T-cell (primary cell): ENCODE results near the gene SPATA13. TPM values are rescaled to one million over a fixed set of nuclear protein-coding genes. Genes with fewer than 3 reads are reported as not detected.

ENCODE experiments used
- ATAC-seq, 4 experiments: fragments of 200-7000 bp in 3 of 4; fragments of 150-1000 bp in 1 of 4; cut with Tn5 transposase; replicated peaks in 1 of 4; 1 replicate in 3 of 4; 2 replicates in 1 of 4; pipeline ENCODE4 v1.10.0; 2021; ENCODE audit warnings: moderate library complexity in 3 of 4, mild to moderate bottlenecking in 2 of 4, moderate number of reproducible peaks in 1 of 4
- CTCF ChIA-PET, 2 donors: fragments of 300-600 bp; sonication (Branson Sonifier 250); formaldehyde crosslinking; loops; one replicate each; lab custom pipeline; 2022; ENCODE audit warnings: antibody characterized with exemption in 2 of 2; lab: Charles Lee
- POLR2A ChIA-PET, 2 donors: fragments of 300-600 bp; sonication (Branson Sonifier 250); formaldehyde crosslinking; loops; one replicate each; lab custom pipeline; 2022; ENCODE audit warnings: antibody characterized with exemption in 2 of 2; lab: Charles Lee
- DNase-seq, 35 experiments: peaks; one replicate each; pipeline versions ENCODE4 v3.0.0 to v3.0.0-alpha.2; 2013 to 2023
- H3K27ac ChIP-seq: one replicate; pipeline ENCODE4 v1.5.1; 2013; ENCODE audit warnings: low read length
- H3K27me3 ChIP-seq, 2 experiments: replicated peaks in 1 of 2; 1 replicate in 1 of 2; 2 replicates in 1 of 2; pipeline versions ENCODE4 v1.6.1 to v1.7.0; 2013; ENCODE audit warnings: low read length in 1 of 2, mixed read lengths in 1 of 2; ENCODE audit not compliant: control insufficient read depth in 2 of 2, insufficient read depth in 2 of 2; ENCODE audit errors: extremely low read depth in 1 of 2
- H3K36me3 ChIP-seq, 2 donors: 1 replicate in 1 of 2; 2 replicates in 1 of 2; pipeline versions ENCODE4 v1.6.1 to v1.7.0; 2013; ENCODE audit warnings: low read length in 1 of 2; ENCODE audit not compliant: control insufficient read depth in 2 of 2, insufficient read depth in 1 of 2; ENCODE audit errors: extremely low read depth in 1 of 2
- H3K4me1 ChIP-seq, 2 experiments: 1 replicate in 1 of 2; 2 replicates in 1 of 2; pipeline versions ENCODE4 v1.6.1 to v1.7.0; 2013; ENCODE audit warnings: low read length in 2 of 2, mixed read lengths in 1 of 2; ENCODE audit not compliant: insufficient read depth in 2 of 2, control insufficient read depth in 1 of 2; ENCODE audit errors: extremely low read depth in 1 of 2
- H3K4me3 ChIP-seq, 2 donors: 1 replicate in 1 of 2; 2 replicates in 1 of 2; pipeline versions ENCODE4 v1.5.1 to v1.7.0; 2013; ENCODE audit warnings: mild to moderate bottlenecking in 2 of 2, low read length in 1 of 2, moderate library complexity in 1 of 2; ENCODE audit not compliant: control insufficient read depth in 1 of 2; ENCODE audit errors: extremely low read depth in 1 of 2
- H3K9me3 ChIP-seq: 2 replicates; pipeline ENCODE4 v1.7.0; 2013
- H3K27ac Mint-ChIP-seq, 2 donors: one replicate each; pipeline ENCODE4 v1.8.0; 2020 to 2021; ENCODE audit warnings: mild to moderate bottlenecking in 2 of 2, mixed read lengths in 2 of 2
- H3K27me3 Mint-ChIP-seq, 2 donors: one replicate each; pipeline ENCODE4 v1.8.0; 2021 to 2022; ENCODE audit warnings: mixed read lengths in 2 of 2
- H3K36me3 Mint-ChIP-seq: one replicate; pipeline ENCODE4 v1.8.0; 2021; ENCODE audit warnings: mixed read lengths
- H3K4me1 Mint-ChIP-seq, 3 donors: one replicate each; pipeline ENCODE4 v1.8.0; 2020 to 2022; ENCODE audit warnings: mixed read lengths in 3 of 3, mild to moderate bottlenecking in 1 of 3
- H3K4me3 Mint-ChIP-seq, 3 donors: one replicate each; pipeline ENCODE4 v1.8.0; 2020 to 2022; ENCODE audit warnings: mild to moderate bottlenecking in 3 of 3, mixed read lengths in 3 of 3, moderate library complexity in 3 of 3
- H3K9me3 Mint-ChIP-seq, 3 donors: one replicate each; pipeline ENCODE4 v1.8.0; 2020 to 2022; ENCODE audit warnings: mixed read lengths in 3 of 3
- WGBS: methylation state at CpG from one replicate; pipeline ENCODE4 v1.1.5; 2013; ENCODE audit warnings: missing lambda C conversion rate; ENCODE audit not compliant: insufficient coverage; 5-methylcytosine and 5-hydroxymethylcytosine counted together
- total RNA-seq, 35 experiments: library from RNA in 6 of 35; stranded (reverse) in 6 of 35; fragments of 120-200 nt in 1 of 35; gene quantifications; one replicate each; pipeline versions ENCODE4 v1.2.1 to v1.2.4 and lab custom pipeline; 2013 to 2026

SPATA13 gene
- total RNA-seq, 5 donors from 2014 or later (not counting 1 experiment from before 2014, with no cell fraction given): 90.3 to 109 (median 104) TPM

- H3K9me3 Mint-ChIP-seq: peaks cover 6 to 12% (median 8%) of the 10 kb centered on the region in 3 donors
- WGBS: 100% methylated on average over 2 of the region's 5 CpGs
- peaks cover 0 to 6% (median 0%) of the 10 kb centered on the region in 3 donors for H3K4me1 Mint-ChIP-seq
- Histone ChIP-seq H3K9me3 (no peaks in the 10 kb centered on the region), H3K36me3 (no peaks in the 10 kb centered on the region), H3K27me3 (peaks cover 0 to 16% of the 10 kb centered on the region in 2 experiments), H3K27ac (no peak overlapping the region), H3K4me3 (no peak overlapping the region), H3K4me1 (peaks cover 0 to 6% of the 10 kb centered on the region in 2 experiments)
- H3K36me3 Mint-ChIP-seq: peaks cover 3% of the 10 kb centered on the region
- ATAC-seq (no peak), DNase-seq (no peak)
- ChIA-PET POLR2A (no interaction called here), CTCF (interaction anchor here in 1 of 2 donors (0.7 kb wide), 1 partner anchor 74 kb away, joined by 4 read pairs; no protein-coding TSS in a partner anchor)
- peaks cover 4 to 14% of the 10 kb centered on the region in 2 donors for H3K27me3 Mint-ChIP-seq
- H3K27ac Mint-ChIP-seq: no peak overlapping the region
- H3K4me3 Mint-ChIP-seq: no peak overlapping the region
These were observed 31.6 kb upstream of the SPATA13 start for GRCh38 chr13:24128962-24129361.

- Histone ChIP-seq H3K27me3 (peaks cover 0 to 14% of the 10 kb centered on the region in 2 experiments), H3K9me3 (no peaks in the 10 kb centered on the region), H3K36me3 (no peaks in the 10 kb centered on the region), H3K4me3 (no peak overlapping the region), H3K4me1 (peaks cover 0 to 6% of the 10 kb centered on the region in 2 experiments), H3K27ac (no peak overlapping the region)
- no peak overlapping the region for H3K4me3 Mint-ChIP-seq
- H3K27ac Mint-ChIP-seq: no peak overlapping the region
- H3K4me1 Mint-ChIP-seq: peaks cover 0 to 6% (median 0%) of the 10 kb centered on the region in 3 donors
- ChIA-PET CTCF (no interaction called here), POLR2A (no interaction called here)
- peaks cover 3% of the 10 kb centered on the region for H3K36me3 Mint-ChIP-seq
- 52% methylated on average over 6 of the region's 12 CpGs for WGBS
- peaks cover 0 to 10% of the 10 kb centered on the region in 2 donors for H3K27me3 Mint-ChIP-seq
- ATAC-seq: no peak
- no peak for DNase-seq
- H3K9me3 Mint-ChIP-seq: peaks cover 6 to 12% (median 8%) of the 10 kb centered on the region in 3 donors
These were observed 30.4 kb upstream of the SPATA13 start for GRCh38 chr13:24129914-24130774.

GRCh38 chr13:24131749-24132148, 28.8 kb upstream of the SPATA13 start:
- no peak overlapping the region for H3K4me3 ChIP-seq
- no peaks in the 10 kb centered on the region for H3K36me3 ChIP-seq
- CTCF ChIA-PET: no interaction called here
- Mint-ChIP-seq H3K27me3 (peaks cover 0 to 3% of the 10 kb centered on the region in 2 donors), H3K36me3 (peaks cover 3% of the 10 kb centered on the region), H3K4me1 (peaks cover 0 to 6% (median 0%) of the 10 kb centered on the region in 3 donors), H3K4me3 (no peak overlapping the region), H3K9me3 (peaks cover 6 to 12% (median 8%) of the 10 kb centered on the region in 3 donors), H3K27ac (no peak overlapping the region)
- no peaks in the 10 kb centered on the region for H3K9me3 ChIP-seq
- DNase-seq: no peak
- no CpG with 5 or more reads among the region's 1 CpG for WGBS
- H3K27ac ChIP-seq: no peak overlapping the region
- peaks cover 0 to 6% of the 10 kb centered on the region in 2 experiments for H3K4me1 ChIP-seq
- no peak for ATAC-seq
- H3K27me3 ChIP-seq: peaks cover 0 to 13% of the 10 kb centered on the region in 2 experiments
- POLR2A ChIA-PET: no interaction called here

GRCh38 chr13:24133021-24133795, 27.3 kb upstream of the SPATA13 start:
- Histone ChIP-seq H3K9me3 (no peaks in the 10 kb centered on the region), H3K36me3 (no peaks in the 10 kb centered on the region), H3K27me3 (peaks cover 0 to 13% of the 10 kb centered on the region in 2 experiments), H3K27ac (no peak overlapping the region), H3K4me1 (peaks cover 0 to 6% of the 10 kb centered on the region in 2 experiments), H3K4me3 (no peak overlapping the region)
- Mint-ChIP-seq H3K36me3 (peaks cover 3% of the 10 kb centered on the region), H3K27me3 (no peaks in the 10 kb centered on the region), H3K9me3 (peaks cover 6 to 12% (median 8%) of the 10 kb centered on the region in 3 donors), H3K4me3 (no peak overlapping the region), H3K4me1 (peaks cover 0 to 6% (median 0%) of the 10 kb centered on the region in 3 donors), H3K27ac (no peak overlapping the region)
- 85% methylated on average over 7 of the region's 7 CpGs for WGBS
- DNase-seq (no peak), ATAC-seq (no peak)
- ChIA-PET POLR2A (no interaction called here), CTCF (interaction anchor here in 1 of 2 donors (0.5 kb wide), 1 partner anchor 251 kb away, joined by 4 read pairs; no protein-coding TSS in a partner anchor)

GRCh38 chr13:24134231-24134630, 26.3 kb upstream of the SPATA13 start:
- Mint-ChIP-seq H3K27me3 (no peaks in the 10 kb centered on the region), H3K4me3 (no peak overlapping the region), H3K36me3 (peaks cover 3% of the 10 kb centered on the region), H3K4me1 (peaks cover 0 to 6% (median 0%) of the 10 kb centered on the region in 3 donors), H3K9me3 (peaks cover 6 to 12% (median 8%) of the 10 kb centered on the region in 3 donors), H3K27ac (no peak overlapping the region)
- DNase-seq: no peak
- H3K27ac ChIP-seq: no peak overlapping the region
- 92% methylated on average over 6 of the region's 7 CpGs for WGBS
- H3K27me3 ChIP-seq: peaks cover 0 to 13% of the 10 kb centered on the region in 2 experiments
- H3K4me3 ChIP-seq: no peak overlapping the region
- no peaks in the 10 kb centered on the region for H3K36me3 ChIP-seq
- ATAC-seq: no peak
- no peaks in the 10 kb centered on the region for H3K9me3 ChIP-seq
- peaks cover 0 to 6% of the 10 kb centered on the region in 2 experiments for H3K4me1 ChIP-seq
- ChIA-PET POLR2A (no interaction called here), CTCF (no interaction called here)

GRCh38 chr13:24134757-24135156, 25.8 kb upstream of the SPATA13 start:
- no peak overlapping the region for H3K4me3 ChIP-seq
- H3K9me3 Mint-ChIP-seq: peaks cover 6 to 12% (median 8%) of the 10 kb centered on the region in 3 donors
- no peak overlapping the region for H3K4me3 Mint-ChIP-seq
- POLR2A ChIA-PET: no interaction called here
- DNase-seq (no peak), ATAC-seq (no peak)
- peaks cover 0 to 4% of the 10 kb centered on the region in 2 experiments for H3K4me1 ChIP-seq
- H3K36me3 ChIP-seq: no peaks in the 10 kb centered on the region
- H3K27ac Mint-ChIP-seq: no peak overlapping the region
- peaks cover 0 to 6% (median 0%) of the 10 kb centered on the region in 3 donors for H3K4me1 Mint-ChIP-seq
- peaks cover 3% of the 10 kb centered on the region for H3K36me3 Mint-ChIP-seq
- peaks cover 0 to 8% of the 10 kb centered on the region in 2 experiments for H3K27me3 ChIP-seq
- no peaks in the 10 kb centered on the region for H3K27me3 Mint-ChIP-seq
- CTCF ChIA-PET: no interaction called here
- H3K9me3 ChIP-seq: no peaks in the 10 kb centered on the region
- H3K27ac ChIP-seq: no peak overlapping the region
- WGBS: 72% methylated on average over 2 of the region's 6 CpGs
